Mucosa of descending colon (tissue), 3 donors: ENCODE measurements around the gene MST1. TPM values are rescaled to one million over a fixed set of nuclear protein-coding genes. Genes with fewer than 3 reads are reported as not detected.
A peak's percentile ranks its signal among the peaks of the same experiment; 100 is the strongest.

Experiments used
- ATAC-seq: fragments of 200-7000 bp; cut with Tn5 transposase; one replicate; pipeline ENCODE4 v1.9.1; 2020; ENCODE audit warnings: mild to moderate bottlenecking, moderate library complexity
- DNase-seq, 3 donors: peaks; one replicate each; pipeline ENCODE4 v3.0.0-alpha.2; 2020
- H3K36me3 ChIP-seq: fragments of 200-600 bp; one replicate; pipeline ENCODE4 v1.8.0; 2021; ENCODE audit warnings: low read depth, mild to moderate bottlenecking
- H3K4me1 ChIP-seq: fragments of 200-600 bp; one replicate; pipeline ENCODE4 v1.8.0; 2021; ENCODE audit warnings: low read depth, mild to moderate bottlenecking
- H3K4me3 ChIP-seq: fragments of 200-600 bp; one replicate; pipeline ENCODE4 v1.8.0; 2021; ENCODE audit warnings: mild to moderate bottlenecking
- H3K9me3 ChIP-seq: fragments of 200-600 bp; one replicate; pipeline ENCODE4 v1.8.0; 2021; ENCODE audit warnings: mild to moderate bottlenecking
- intact Hi-C, 2 donors: fragments of 100-400 bp; cut with DNase I in 1 of 2; cut with micrococcal nuclease in 1 of 2; formaldehyde crosslinking; loops; one replicate each; pipeline versions ENCODE4 v1.11.0 to v1.11.1; 2022; cut with DNase I, micrococcal nuclease
- total RNA-seq, 3 donors: library from RNA; stranded (reverse); fragmentation: NEBNext Ultra II Directional in 2 of 3; extraction: Animal tissue kit (Norgen Biotek cat#: 25700) in 2 of 3; gene quantifications; one replicate each; pipeline versions ENCODE4 v1.2.1 to v1.2.4, GENCODE V29; 2021 to 2023
- TF ChIP-seq, protein P1 (sequence below): fragments of 200-600 bp; IDR thresholded peaks from one replicate; pipeline ENCODE4 v1.8.0; 2022; ENCODE audit warnings: antibody characterized with exemption, mild to moderate bottlenecking
- donor health status: DM: no; HTN: no; CAD: no; lungs with moderate emphysema.
- donor health status: DM: no; HTN: no; CAD: no.
- donor health status: DM: no; HTN: yes; CAD: no.

Gene MST1
- total RNA-seq, 3 donors from 2014 or later: 16.8 to 55.9 (median 18.8) TPM

DNA sequence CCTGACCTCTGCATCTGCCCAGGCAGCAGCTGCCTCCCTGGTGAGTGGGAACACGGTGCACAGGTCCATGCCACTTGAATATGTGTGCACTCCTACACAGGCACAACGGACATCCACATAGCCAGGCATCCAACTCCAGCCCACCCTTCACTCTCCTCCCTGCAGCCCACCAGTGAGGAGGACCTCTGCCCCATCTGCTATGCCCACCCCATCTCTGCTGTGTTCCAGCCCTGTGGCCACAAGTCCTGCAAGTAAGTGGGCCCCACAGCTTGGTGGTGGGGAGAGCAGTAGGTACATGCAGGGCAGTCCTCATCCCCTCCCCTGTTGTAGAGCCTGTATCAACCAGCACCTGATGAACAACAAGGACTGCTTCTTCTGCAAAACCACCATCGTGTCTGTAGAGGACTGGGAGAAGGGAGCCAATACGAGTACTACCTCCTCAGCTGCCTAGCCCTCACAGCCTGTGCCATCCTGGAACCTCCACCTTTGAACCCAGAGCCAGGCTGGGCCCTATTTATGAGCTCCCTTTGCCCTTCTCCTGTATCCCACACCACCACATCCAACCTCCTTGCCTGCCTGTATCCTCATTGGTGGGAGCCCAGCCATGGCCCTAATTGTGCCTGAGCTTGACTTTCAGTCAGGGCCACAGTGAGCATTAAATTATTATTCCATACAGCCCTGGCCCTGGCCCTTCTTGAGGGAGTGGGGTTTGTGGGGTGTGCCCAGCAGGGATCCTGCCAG is 31.8 kb upstream of the MST1 start:
- peaks cover 37% of the 10 kb centered on the region for H3K4me1 ChIP-seq
- DNase-seq: peak in 1 of 3 donors; percentile 32

DNA sequence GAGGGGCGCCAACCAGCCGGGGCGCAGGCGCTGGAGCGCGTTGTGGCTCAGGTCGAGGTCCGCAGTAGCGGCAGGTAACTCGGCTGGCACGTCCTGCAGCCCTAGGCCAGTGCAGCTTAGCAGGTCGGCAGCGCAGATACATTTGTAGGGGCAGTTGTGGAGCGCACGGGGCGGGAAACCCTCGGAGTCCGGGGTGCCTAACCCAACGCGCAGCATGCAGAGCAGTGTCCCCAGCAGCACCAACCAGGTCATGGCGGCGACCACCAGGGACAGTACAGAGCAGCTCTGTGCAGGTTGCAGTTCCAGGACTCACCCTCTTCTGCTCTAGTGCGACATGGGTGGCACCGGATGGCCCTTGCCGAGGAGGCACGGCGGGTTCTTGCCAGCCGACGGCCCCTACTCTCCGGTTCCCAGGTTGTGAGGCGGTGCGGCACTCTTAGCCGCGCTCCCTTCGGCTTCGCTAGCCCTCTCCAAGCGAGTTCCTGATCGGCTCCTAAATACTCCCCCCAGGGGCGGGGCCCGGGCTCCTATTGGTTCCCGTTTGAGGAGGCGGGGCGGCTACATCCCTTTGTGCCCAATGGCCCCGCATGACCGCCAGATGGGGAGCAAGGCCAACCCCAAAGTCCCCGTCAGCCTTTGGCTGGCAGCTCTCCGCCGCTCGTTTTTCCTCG is 30.1 kb upstream of the MST1 start, which contains the start of gene AMIGO3:
TSS of gene AMIGO3 (minus strand) at position 471 of the 671 bp plus-strand sequence. CDS start at position 252, 219 bp downstream.
- no peaks in the 10 kb centered on the region for H3K9me3 ChIP-seq
- intact Hi-C loops: no loop called here
- TF ChIP-seq, protein P1, sequence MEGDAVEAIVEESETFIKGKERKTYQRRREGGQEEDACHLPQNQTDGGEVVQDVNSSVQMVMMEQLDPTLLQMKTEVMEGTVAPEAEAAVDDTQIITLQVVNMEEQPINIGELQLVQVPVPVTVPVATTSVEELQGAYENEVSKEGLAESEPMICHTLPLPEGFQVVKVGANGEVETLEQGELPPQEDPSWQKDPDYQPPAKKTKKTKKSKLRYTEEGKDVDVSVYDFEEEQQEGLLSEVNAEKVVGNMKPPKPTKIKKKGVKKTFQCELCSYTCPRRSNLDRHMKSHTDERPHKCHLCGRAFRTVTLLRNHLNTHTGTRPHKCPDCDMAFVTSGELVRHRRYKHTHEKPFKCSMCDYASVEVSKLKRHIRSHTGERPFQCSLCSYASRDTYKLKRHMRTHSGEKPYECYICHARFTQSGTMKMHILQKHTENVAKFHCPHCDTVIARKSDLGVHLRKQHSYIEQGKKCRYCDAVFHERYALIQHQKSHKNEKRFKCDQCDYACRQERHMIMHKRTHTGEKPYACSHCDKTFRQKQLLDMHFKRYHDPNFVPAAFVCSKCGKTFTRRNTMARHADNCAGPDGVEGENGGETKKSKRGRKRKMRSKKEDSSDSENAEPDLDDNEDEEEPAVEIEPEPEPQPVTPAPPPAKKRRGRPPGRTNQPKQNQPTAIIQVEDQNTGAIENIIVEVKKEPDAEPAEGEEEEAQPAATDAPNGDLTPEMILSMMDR: peak; percentile 29
- DNase-seq (peak; percentile 96 to 99 (median 97)), ATAC-seq (peak; percentile 70)
- H3K36me3 ChIP-seq: peaks cover 5% of the 10 kb centered on the region
- H3K4me1 ChIP-seq: peaks cover 35% of the 10 kb centered on the region
- peak within 1 kb of the TSS; percentile 26 for H3K4me3 ChIP-seq

More for the DNA sequence above, 31.8 kb upstream of the MST1 start:
- no peak for ATAC-seq
- TF ChIP-seq, protein P1: no peak
- H3K36me3 ChIP-seq: peaks cover 5% of the 10 kb centered on the region
- H3K4me3 ChIP-seq: no peak overlapping the region
- intact Hi-C loops: no loop called here
- H3K9me3 ChIP-seq: no peaks in the 10 kb centered on the region

DNA sequence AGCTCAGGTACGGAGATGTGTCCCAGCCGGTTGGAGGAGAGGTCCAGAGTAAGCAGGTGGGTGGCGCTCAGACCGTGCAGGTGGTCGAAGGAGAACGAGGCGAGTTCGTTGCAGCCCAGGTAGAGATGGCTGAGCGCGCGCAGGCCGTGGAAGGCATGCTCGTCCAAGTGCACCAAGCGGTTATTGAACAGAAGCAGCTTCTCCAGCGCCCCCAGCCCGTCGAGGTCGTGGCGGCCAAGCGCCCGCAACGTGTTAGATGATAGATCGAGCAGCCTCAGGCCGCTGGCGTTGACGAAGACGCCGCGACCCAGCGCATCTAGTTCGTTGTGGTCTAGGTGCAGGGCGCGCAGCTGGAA is 29.6 kb upstream of the MST1 start:
- peaks cover 1% of the 10 kb centered on the region for H3K36me3 ChIP-seq
- H3K9me3 ChIP-seq: no peaks in the 10 kb centered on the region
- DNase-seq (no peak), ATAC-seq (no peak)
- TF ChIP-seq, protein P1: no peak
- intact Hi-C loops: no loop called here
- H3K4me3 ChIP-seq: no peak overlapping the region
- peaks cover 35% of the 10 kb centered on the region for H3K4me1 ChIP-seq

DNA sequence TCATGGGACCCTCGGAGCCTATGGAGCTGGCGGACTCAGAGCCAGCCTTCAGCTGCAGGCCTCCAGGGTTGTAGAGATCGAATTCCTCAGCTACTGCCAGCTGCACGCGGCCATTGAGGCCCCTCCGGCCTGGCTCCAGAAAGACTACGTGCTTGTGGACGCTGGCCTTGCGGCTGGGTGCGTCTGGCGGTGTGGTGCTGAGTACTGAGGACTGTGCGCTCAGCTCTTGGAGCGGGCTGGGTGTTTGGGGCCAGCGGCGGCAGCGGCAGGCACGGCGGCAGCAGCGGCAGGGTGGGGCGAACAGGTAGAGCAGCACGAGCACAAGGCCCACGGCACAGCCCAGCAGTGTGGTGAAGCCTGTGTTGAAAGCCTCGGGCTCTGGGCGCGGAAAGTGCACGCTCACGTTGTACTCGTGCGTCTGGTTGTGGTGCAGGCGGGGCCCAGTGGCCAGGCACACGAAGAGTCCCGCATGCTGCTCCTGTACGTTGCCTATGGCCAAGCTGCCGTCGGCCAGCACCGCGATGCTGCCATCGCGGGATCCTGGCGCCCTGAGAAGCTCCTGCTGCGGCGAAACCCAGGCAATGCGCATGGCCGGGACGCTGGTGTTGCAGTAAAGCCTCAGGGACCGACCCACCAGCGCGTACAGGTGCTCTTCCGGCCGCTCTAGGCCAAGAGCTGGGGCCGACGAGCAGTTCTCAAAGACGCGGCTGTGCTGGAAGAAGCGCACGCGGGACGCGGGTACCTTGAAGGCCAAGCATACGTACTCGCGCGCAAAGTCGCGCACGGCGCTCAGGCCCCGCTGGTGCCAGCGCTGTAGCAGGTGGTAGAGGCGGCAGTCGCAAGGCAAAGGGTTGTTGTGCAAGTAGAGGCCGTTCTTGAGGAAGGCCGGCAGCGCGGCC is 28.9 kb upstream of the MST1 start:
- no peaks in the 10 kb centered on the region for H3K36me3 ChIP-seq
- H3K9me3 ChIP-seq: no peaks in the 10 kb centered on the region
- TF ChIP-seq, protein P1: no peak
- no peak overlapping the region for H3K4me3 ChIP-seq
- ATAC-seq (peak; percentile 1), DNase-seq (peak in 2 of 3 donors; percentile 54 to 71)
- peaks cover 33% of the 10 kb centered on the region for H3K4me1 ChIP-seq
- intact Hi-C loops: no loop called here

DNA sequence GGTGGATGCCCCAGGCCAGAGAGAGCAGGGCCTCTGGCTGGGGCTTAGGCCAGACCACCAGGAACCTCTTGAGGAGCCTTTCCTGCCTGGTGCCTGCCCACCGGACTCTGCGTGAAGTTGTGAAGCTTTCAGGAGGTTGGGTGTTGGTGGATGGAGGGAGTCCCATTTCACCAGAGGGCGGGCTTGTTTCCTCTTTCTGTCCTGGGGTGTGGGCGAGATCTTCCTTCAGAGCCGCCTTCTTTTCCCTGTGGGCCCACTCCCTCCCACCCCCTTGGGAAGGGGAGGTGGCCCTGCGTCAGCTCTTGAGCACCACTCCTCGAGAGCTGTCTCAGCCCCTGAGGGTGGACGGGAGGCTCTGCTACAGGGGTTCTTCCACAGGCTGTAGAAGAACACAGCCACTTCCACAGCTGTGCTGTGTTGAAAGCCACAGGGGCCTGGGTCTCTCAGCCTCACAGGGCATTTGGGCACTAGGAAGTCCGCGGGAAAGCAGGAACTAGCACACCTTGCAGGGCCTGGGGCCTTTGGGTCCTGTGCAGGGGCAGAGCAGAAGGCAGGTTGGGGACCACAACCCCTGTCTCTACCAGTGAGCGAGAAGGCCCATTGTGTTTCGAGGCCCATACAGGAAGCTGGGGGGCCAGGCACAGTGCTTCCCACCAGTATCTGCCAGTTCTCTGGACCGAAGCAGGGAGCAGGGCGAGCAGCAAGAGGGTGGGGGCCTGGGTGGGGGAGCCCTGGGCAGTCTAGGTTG is 28.1 kb upstream of the MST1 start:
- H3K4me3 ChIP-seq: no peak overlapping the region
- intact Hi-C loops: no loop called here
- no peak for ATAC-seq
- H3K9me3 ChIP-seq: no peaks in the 10 kb centered on the region
- H3K36me3 ChIP-seq: no peaks in the 10 kb centered on the region
- H3K4me1 ChIP-seq: peaks cover 25% of the 10 kb centered on the region
- TF ChIP-seq, protein P1: no peak
- DNase-seq: no peak
